Superior temporal gyrus (tissue), 1 donor: ENCODE results near the gene OLR1.
"Not testable (repeated sequence)": the region's sequence is repeated elsewhere in the genome, so short reads cannot be mapped to it uniquely, and the experiment has no call there.

Source experiments
- DNase-seq: peaks from one replicate; pipeline ENCODE4 v3.0.0-alpha.2; 2016; ENCODE audit errors: extremely low spot score

OLR1 gene

GRCh38 chr12:10190558-10191388 lies 18.8 kb upstream of the OLR1 start:
- peak; percentile 89 for DNase-seq

GRCh38 chr12:10189653-10190052 lies 17.7 kb upstream of the OLR1 start:
- no peak for DNase-seq

GRCh38 chr12:10186958-10187357 lies 15.0 kb upstream of the OLR1 start:
- DNase-seq = not testable (repeated sequence)

GRCh38 chr12:10186299-10186698 lies 14.4 kb upstream of the OLR1 start:
- no peak for DNase-seq

GRCh38 chr12:10184261-10184843 lies 12.4 kb upstream of the OLR1 start:
- no peak for DNase-seq

- DNase-seq = no peak
These were observed 10.6 kb upstream of the OLR1 start for GRCh38 chr12:10182354-10183049.

- no peak for DNase-seq
These were observed 7.8 kb upstream of the OLR1 start for GRCh38 chr12:10179776-10180181.

GRCh38 chr12:10178821-10179220 lies 6.9 kb upstream of the OLR1 start, which contains the start of gene TMEM52B:
Gene TMEM52B, plus strand, starts transcription at chr12:10179032. Its CDS starts 543 bp downstream, at chr12:10179575.
- no peak for DNase-seq

- DNase-seq = no peak
These were observed 4.1 kb upstream of the OLR1 start for GRCh38 chr12:10175846-10176636.

GRCh38 chr12:10174986-10175614 lies 3.2 kb upstream of the OLR1 start:
- DNase-seq = no peak

GRCh38 chr12:10170216-10170615 lies 1.7 kb downstream of the OLR1 start:
- DNase-seq = no peak

GRCh38 chr12:10169104-10169503 lies 2.8 kb downstream of the OLR1 start:
- no peak for DNase-seq

- no peak for DNase-seq
These were observed 4.3 kb downstream of the OLR1 start for GRCh38 chr12:10167599-10167998.

GRCh38 chr12:10165421-10165820 lies 6.5 kb downstream of the OLR1 start:
- no peak for DNase-seq

GRCh38 chr12:10163084-10163483 lies 8.8 kb downstream of the OLR1 start:
- no peak for DNase-seq

GRCh38 chr12:10160617-10161385 lies 11.1 kb downstream of the OLR1 start:
- no peak for DNase-seq

- no peak for DNase-seq
These were observed 12.7 kb downstream of the OLR1 start for GRCh38 chr12:10159280-10159679.

GRCh38 chr12:10158406-10158805 lies 13.5 kb downstream of the OLR1 start:
- DNase-seq = no peak

- no peak for DNase-seq
These were observed 16.0 kb downstream of the OLR1 start for GRCh38 chr12:10155966-10156365.

- DNase-seq = no peak
These were observed 17.8 kb downstream of the OLR1 start for GRCh38 chr12:10154145-10154496.
